Stimulated activated CD8-positive, alpha-beta memory T cell treated with anti-CD3 and anti-CD28 coated beads, Interleukin-15, amount 100 ng/mL, for 24 hours (primary cell): Measurements from ENCODE around the gene ARL8B.
"Not testable (repeated sequence)": the region's sequence is repeated elsewhere in the genome, so short reads cannot be mapped to it uniquely, and the experiment has no call there.

Experiments
- DNase-seq: peaks from one replicate; pipeline ENCODE4 v3.0.0-alpha.2; 2020; ENCODE audit warnings: low read depth

Gene ARL8B

GRCh38 chr3:5147152-5147551 is 25.1 kb downstream of the ARL8B start:
- DNase-seq: not testable (repeated sequence)

GRCh38 chr3:5149306-5149880 is 27.3 kb downstream of the ARL8B start:
- DNase-seq: no peak

GRCh38 chr3:5151586-5151985 is 29.5 kb downstream of the ARL8B start:
- DNase-seq: no peak

GRCh38 chr3:5153074-5153473 is 31.0 kb downstream of the ARL8B start:
- DNase-seq: no peak

- no peak for DNase-seq
Observed at GRCh38 chr3:5155241-5155640, 33.1 kb downstream of the ARL8B start.

- no peak for DNase-seq
Observed at GRCh38 chr3:5160321-5160720, 38.2 kb downstream of the ARL8B start.

GRCh38 chr3:5160940-5161858 is 39.1 kb downstream of the ARL8B start:
- DNase-seq: no peak

GRCh38 chr3:5162102-5162501 is 40.0 kb downstream of the ARL8B start:
- DNase-seq: no peak

GRCh38 chr3:5165698-5166097 is 43.6 kb downstream of the ARL8B start:
- no peak for DNase-seq

GRCh38 chr3:5166846-5167245 is 44.8 kb downstream of the ARL8B start:
- no peak for DNase-seq

- DNase-seq: no peak
Observed at GRCh38 chr3:5168110-5168509, 46.0 kb downstream of the ARL8B start.

GRCh38 chr3:5169807-5170206 is 47.7 kb downstream of the ARL8B start:
- DNase-seq: no peak

- DNase-seq: no peak
Observed at GRCh38 chr3:5170975-5171374, 48.9 kb downstream of the ARL8B start.

- no peak for DNase-seq
Observed at GRCh38 chr3:5172018-5172417, 49.9 kb downstream of the ARL8B start.

- not testable (repeated sequence) for DNase-seq
Observed at GRCh38 chr3:5179036-5179435, 56.9 kb downstream of the ARL8B start.

- DNase-seq: no peak
Observed at GRCh38 chr3:5181469-5182141, 59.5 kb downstream of the ARL8B start.

- not testable (repeated sequence) for DNase-seq
Observed at GRCh38 chr3:5183714-5184113, 61.6 kb downstream of the ARL8B start.

GRCh38 chr3:5184499-5184898 is 62.4 kb downstream of the ARL8B start:
- no peak for DNase-seq

- no peak for DNase-seq
Observed at GRCh38 chr3:5185093-5185673, 63.1 kb downstream of the ARL8B start.

GRCh38 chr3:5186089-5186857 is 64.2 kb downstream of the ARL8B start:
- DNase-seq: no peak

- no peak for DNase-seq
Observed at GRCh38 chr3:5186858-5187155, 64.7 kb downstream of the ARL8B start.
